Measurements from ENCODE around the gene KIRREL3.

Gene KIRREL3

DNA sequence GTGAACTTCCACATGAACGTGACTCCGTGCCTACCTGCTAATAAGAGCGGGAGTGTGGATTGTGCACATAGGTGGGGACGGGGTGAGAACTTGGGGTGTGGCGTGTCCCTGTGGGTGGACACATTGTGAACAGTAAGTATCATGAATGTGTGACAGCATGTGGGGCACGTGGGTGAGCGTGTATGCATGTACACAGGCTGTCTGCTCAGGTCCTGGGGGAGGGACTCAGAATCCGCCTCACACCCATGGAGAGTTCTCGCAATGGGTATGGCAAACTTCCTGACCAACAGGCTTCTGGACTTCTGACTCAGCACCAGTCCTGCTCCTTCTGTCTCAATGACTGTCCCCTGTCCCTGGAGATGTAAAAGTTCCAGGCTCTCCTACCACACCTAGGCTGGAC, 422.1 kb downstream of the KIRREL3 start:
- DNase-seq (ENCODE audit: low read depth in 2 of 2) = no peak

- DNase-seq (ENCODE audit: low read depth in 2 of 2) = no peak
These were observed 422.5 kb downstream of the KIRREL3 start for GRCh38 chr11:126578021-126578420.

DNA sequence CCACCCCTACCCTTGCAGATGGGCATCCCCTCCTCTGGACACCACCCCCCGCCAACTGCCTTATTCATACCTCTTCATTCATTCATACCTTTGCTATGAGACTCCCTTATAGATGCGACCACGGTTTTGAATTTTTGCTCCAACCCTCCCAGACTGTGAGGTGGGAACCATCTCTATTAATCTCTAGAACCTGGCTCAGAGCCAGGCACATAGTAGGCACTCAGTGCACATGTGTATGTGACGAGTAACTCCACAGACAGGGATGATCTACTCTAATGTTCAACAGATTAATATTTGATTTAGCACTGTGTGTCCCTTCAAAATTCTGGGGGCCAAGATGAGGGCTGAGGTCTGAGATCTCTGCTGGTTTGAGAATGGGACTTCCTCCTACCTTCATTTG, 424.7 kb downstream of the KIRREL3 start:
- DNase-seq (ENCODE audit: low read depth in 2 of 2) = no peak

GRCh38 chr11:126573325-126573978, 427.1 kb downstream of the KIRREL3 start:
- no peak for DNase-seq (ENCODE audit: low read depth in 2 of 2)

GRCh38 chr11:126570489-126570888, 430.1 kb downstream of the KIRREL3 start:
- DNase-seq (ENCODE audit: low read depth in 2 of 2) = no peak

GRCh38 chr11:126567419-126567818, 433.2 kb downstream of the KIRREL3 start:
- no peak for DNase-seq (ENCODE audit: low read depth in 2 of 2)

GRCh38 chr11:126564566-126564965, 436.0 kb downstream of the KIRREL3 start:
- DNase-seq (ENCODE audit: low read depth in 2 of 2) = no peak

GRCh38 chr11:126561327-126561893, 439.2 kb downstream of the KIRREL3 start:
- peak in 1 of 2 experiments; percentile 9 for DNase-seq (ENCODE audit: low read depth in 2 of 2)

DNA sequence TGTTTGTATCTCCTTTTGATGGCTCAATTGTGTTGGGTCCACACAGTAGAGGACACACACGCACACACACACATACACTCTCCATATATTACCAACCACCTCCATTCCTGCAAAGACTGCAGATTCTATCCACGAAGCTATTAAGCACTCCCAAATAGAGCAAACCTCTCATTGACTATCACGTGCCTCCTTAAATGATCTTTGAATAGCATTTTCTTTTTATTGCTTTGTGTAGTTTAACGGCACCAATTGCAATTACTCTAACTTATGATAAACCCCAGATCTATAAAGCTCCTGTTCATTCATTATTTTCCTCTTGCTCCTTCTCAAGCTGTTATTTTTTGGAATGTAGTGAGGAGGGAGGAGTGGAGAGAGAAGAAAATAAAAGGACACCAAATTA, 440.3 kb downstream of the KIRREL3 start:
- no peak for DNase-seq (ENCODE audit: low read depth in 2 of 2)

- DNase-seq (ENCODE audit: low read depth in 2 of 2) = no peak
These were observed 451.7 kb downstream of the KIRREL3 start for GRCh38 chr11:126548581-126549550.

DNA sequence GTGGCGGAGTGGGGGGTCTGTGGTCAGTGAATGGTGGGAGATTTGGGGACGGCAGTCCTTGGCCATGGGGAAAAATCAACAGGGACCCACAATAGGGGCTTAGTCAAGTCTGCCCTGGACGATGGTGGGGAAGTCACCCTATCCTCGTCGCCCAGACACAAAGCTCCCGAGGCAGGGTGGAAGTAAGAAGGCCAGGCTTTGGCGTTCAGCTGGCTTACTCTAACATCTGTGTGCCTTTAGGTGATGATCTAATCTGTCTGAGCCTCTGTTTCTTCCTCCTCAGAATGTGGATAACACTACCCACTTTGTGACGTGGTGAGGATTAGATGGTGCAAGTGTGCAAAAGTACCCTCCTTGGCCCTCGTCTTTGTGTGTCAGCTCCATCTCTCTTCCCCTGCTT, 452.9 kb downstream of the KIRREL3 start:
- no peak for DNase-seq (ENCODE audit: low read depth in 2 of 2)

DNA sequence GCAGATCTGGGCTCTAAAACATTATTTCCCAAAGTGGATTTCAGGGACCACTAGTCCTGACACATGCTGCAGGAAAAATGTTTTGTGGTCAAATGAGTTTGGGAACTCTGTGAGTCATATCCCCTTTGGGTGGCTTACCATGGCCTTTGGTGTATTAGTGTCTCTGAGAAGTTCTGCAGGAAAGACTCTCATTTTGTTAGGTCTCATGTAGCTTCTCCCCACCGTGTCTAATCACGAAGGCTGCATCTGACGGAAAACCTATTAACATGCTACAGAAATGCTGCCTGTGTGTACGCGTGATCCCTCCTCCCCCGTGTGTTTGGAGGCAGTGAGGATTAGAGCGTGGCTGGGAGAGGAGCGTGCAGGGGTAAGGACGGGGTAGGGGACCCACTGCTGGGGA, 453.4 kb downstream of the KIRREL3 start:
- DNase-seq (ENCODE audit: low read depth in 2 of 2) = no peak

GRCh38 chr11:126546694-126547093, 453.9 kb downstream of the KIRREL3 start:
- no peak for DNase-seq (ENCODE audit: low read depth in 2 of 2)

- DNase-seq (ENCODE audit: low read depth in 2 of 2) = no peak
These were observed 454.4 kb downstream of the KIRREL3 start for GRCh38 chr11:126546191-126546590.

DNA sequence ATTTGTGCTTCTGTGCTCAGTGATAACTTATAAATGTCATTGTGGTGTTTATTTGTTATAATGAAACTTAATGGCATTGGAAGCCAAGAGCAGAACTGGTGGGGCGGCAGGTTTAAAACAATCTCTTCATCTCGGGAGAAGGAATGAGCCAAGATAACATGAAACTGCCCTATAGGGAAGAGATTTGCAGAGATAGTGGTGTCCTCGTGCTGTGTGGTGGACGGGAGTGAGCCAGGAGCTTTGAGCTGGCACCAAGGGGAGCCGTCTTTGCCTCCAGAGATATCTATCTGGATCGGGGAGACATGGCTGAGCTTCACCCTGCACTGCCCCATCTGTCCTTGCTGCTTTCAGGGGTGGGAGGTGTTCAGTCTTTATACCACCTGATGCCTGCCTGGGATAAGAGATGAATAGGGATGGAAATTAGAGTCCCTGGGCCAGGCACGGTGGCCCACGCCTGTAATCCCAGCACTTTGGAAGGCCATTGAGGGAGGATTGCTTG, 455.5 kb downstream of the KIRREL3 start:
- DNase-seq (ENCODE audit: low read depth in 2 of 2) = no peak

DNA sequence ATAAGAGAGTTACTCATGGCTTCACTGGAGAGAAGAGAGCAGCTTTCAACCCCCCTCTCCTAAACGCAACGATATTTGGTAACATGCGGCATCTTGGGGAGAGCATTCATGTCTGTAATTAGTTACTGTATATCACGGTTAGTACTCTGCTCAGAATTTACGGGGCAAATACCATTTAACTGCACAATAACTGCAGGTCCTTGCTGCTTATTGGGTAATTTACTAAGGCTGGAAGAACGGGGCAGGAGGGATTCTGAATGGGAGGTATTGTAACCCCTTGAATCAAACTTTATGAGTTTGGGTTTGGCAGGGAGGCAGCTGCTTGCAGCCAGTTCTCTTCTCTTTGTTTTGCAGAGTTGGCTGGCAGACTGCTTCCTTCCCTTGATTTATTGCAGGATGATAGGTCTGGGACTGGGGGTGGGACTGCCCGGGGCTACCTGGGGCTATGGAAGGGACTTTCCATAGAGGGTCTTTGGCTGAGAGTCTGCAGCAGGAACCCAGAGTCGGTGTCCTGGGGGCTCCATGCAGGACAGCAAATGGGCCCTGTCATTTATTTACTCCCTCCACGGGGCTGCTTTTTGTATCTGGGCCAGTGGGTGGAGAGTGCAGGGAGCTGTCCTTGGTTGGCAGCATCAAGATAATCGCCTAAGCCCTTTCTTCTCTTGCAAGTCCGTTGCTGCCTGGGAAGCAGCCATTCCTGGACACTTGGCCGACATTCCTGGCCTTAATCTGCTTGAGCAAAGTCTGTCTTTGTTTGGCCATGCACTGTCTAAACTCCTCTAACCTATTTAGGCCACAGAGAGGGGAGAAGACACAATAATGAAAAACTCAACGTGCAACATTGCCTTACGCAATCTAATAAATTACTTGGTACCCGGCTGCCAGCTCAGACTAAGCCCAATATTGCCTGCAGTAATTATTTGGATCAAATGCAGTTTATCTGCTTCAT, 456.2 kb downstream of the KIRREL3 start:
- DNase-seq (ENCODE audit: low read depth in 2 of 2) = no peak

DNA sequence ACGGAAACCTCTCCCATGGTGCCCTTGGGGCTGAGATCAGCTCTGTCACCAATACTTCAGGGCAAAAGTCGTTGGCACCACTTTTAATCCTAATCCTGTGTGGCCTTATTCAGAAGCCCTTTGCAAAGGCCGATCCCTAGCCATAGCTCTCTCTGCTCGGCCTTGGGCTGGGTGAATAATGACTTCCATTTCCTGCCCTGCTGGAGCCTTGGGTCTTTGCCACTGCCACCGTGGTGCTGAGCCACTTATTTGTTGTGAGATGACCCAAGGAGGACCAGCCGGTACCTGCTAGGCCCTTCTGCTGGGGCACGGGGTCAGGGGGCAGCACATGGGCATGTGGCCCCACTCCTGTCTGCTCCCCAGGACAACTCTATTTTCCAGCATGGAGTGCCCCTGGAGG, 456.9 kb downstream of the KIRREL3 start:
- DNase-seq (ENCODE audit: low read depth in 2 of 2) = no peak

- DNase-seq (ENCODE audit: low read depth in 2 of 2) = no peak
These were observed 458.1 kb downstream of the KIRREL3 start for GRCh38 chr11:126542334-126543015.

DNA sequence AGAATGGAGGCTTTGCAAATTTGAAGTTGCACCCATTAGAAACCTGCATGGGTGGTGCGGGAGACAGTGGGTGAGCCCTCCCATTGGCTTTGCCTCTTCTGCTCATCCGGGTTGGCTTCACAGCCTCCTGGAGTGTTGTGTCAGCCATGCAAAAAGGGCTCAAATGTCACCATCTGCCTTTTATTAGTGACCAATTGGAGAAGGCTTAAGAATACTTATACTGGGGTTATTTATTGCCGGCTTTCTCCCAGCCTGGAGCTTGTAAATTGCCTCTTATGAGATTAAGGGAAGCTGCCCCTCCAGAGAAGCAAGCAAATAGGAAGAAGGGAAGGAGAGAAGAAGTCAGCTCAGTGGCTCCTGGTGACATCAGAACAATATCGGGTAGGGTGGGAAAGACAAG, 462.5 kb downstream of the KIRREL3 start:
- DNase-seq (ENCODE audit: low read depth in 2 of 2) = no peak

GRCh38 chr11:126537492-126537891, 463.1 kb downstream of the KIRREL3 start:
- DNase-seq (ENCODE audit: low read depth in 2 of 2) = no peak
